ENCODE data around the gene KIAA1217. TPM values are rescaled to one million over a fixed set of nuclear protein-coding genes. Genes with fewer than 3 reads are reported as not detected.

Gene KIAA1217
- total RNA-seq, 1 experiment from 2014 or later = 23.4 TPM

DNA sequence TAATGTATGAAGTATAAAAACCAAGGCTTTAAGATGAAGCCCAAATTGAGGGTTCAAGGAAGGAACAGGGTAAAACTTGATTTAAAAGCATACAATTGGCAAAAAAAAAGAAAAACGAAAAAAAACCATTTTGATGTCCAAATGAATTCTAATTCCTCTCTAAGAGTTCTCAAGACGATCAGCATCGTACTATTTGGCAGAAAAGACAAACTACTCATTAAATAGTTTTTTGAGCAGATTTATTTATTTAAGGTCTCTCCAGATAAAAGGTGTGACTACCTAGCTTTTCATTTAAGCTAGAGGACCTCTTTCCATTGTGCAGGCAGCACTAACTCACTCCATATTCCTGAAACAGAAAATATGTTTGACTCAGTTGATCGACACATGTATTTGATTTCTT, 245.0 kb downstream of the KIAA1217 start (continued):
- TF ChIP-seq, protein P1, sequence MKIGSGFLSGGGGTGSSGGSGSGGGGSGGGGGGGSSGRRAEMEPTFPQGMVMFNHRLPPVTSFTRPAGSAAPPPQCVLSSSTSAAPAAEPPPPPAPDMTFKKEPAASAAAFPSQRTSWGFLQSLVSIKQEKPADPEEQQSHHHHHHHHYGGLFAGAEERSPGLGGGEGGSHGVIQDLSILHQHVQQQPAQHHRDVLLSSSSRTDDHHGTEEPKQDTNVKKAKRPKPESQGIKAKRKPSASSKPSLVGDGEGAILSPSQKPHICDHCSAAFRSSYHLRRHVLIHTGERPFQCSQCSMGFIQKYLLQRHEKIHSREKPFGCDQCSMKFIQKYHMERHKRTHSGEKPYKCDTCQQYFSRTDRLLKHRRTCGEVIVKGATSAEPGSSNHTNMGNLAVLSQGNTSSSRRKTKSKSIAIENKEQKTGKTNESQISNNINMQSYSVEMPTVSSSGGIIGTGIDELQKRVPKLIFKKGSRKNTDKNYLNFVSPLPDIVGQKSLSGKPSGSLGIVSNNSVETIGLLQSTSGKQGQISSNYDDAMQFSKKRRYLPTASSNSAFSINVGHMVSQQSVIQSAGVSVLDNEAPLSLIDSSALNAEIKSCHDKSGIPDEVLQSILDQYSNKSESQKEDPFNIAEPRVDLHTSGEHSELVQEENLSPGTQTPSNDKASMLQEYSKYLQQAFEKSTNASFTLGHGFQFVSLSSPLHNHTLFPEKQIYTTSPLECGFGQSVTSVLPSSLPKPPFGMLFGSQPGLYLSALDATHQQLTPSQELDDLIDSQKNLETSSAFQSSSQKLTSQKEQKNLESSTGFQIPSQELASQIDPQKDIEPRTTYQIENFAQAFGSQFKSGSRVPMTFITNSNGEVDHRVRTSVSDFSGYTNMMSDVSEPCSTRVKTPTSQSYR (CRISPR knock-in tag; IDR thresholded peaks at IDR 0.05) = no peak
- TF ChIP-seq, protein P2, sequence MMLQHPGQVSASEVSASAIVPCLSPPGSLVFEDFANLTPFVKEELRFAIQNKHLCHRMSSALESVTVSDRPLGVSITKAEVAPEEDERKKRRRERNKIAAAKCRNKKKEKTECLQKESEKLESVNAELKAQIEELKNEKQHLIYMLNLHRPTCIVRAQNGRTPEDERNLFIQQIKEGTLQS (CRISPR knock-in tag; conservative IDR thresholded peaks at IDR 0.05) = no peak
- TF ChIP-seq, protein P3, sequence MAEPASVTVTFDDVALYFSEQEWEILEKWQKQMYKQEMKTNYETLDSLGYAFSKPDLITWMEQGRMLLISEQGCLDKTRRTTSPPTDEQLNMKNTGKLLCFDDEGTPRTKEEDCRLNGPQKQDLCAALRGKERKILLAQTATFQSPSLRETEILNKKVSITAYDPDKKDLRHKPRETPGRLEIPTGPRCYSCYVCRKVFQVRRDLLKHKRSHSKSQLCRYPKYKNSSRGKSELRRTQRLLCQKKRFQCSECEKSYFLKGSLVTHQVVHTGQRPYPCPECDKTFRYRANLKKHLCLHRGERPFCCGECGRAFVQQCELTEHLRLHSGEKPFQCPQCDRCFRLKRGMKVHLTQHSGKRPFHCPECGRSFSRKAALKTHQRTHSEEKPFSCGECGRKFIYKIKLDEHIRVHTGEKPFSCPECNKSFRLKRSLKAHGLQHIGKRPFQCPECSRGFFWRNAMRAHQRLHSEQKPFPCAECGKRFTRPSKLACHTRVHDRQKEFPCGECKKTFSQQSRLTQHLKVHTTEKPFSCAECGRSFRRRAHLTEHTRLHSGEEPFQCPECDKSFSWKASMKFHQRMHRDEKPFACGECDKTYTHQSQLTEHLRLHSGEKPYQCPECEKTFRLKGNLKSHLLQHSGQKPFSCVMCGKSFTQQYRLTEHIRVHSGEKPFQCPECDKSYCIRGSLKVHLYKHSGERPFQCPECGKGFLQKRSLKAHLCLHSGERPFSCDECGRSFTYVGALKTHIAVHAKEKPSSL (CRISPR knock-in tag; conservative IDR thresholded peaks at IDR 0.05) = no peak

DNA sequence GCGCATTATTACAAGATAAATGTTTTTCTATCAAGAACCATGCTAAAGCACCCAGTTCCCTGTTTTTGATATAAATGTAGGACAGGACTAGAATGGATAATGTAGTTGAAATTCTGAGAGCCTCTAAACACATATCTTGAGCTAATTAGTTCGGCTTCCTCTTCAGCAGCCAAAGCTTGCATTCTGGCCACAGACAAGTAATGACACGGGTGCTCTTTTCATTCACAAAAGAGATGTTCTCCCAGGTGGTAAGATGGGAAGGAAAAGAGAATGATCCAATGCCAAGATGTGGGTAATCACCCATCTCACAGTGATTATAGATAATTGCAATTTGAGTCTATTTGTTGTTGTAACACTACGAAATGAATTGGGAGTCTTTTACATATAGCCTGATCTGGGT, 246.5 kb downstream of the KIAA1217 start:
- DNase-seq (ENCODE audit: low spot score) = no peak
- Mint-ChIP-seq H3K27ac (no peak overlapping the region), H3K4me3 (no peak overlapping the region), H3K4me1 (peaks cover 60% of the 10 kb centered on the region), H3K9me3 (no peaks in the 10 kb centered on the region), H3K27me3 (ENCODE audit: low read depth) (no peaks in the 10 kb centered on the region), H3K36me3 (no peaks in the 10 kb centered on the region)
- TF ChIP-seq, protein P1 (CRISPR knock-in tag; IDR thresholded peaks at IDR 0.05) = no peak
- TF ChIP-seq NFATC4 (CRISPR knock-in tag; IDR thresholded peaks at IDR 0.05) (no peak), ELF4 (CRISPR knock-in tag; IDR thresholded peaks at IDR 0.05; ENCODE audit: low read depth) (no peak), NR2C2 (CRISPR knock-in tag; IDR thresholded peaks at IDR 0.05) (no peak), ZNF396 (CRISPR knock-in tag; IDR thresholded peaks at IDR 0.05; ENCODE audit: borderline replicate concordance) (no peak), RORB (CRISPR knock-in tag; IDR thresholded peaks at IDR 0.05) (no peak), PRRX2 (CRISPR knock-in tag; IDR thresholded peaks at IDR 0.05) (no peak), IRF2 (CRISPR knock-in tag; IDR thresholded peaks at IDR 0.05; ENCODE audit: borderline replicate concordance, low read depth) (no peak), ZNF121 (CRISPR knock-in tag; IDR thresholded peaks at IDR 0.05) (no peak), GRHL2 (CRISPR knock-in tag; IDR thresholded peaks at IDR 0.05; ENCODE audit: insufficient replicate concordance, severe bottlenecking) (no peak), NR3C1 (CRISPR knock-in tag; conservative IDR thresholded peaks at IDR 0.05; ENCODE audit: low read depth) (no peak), NFYB (CRISPR knock-in tag; conservative IDR thresholded peaks at IDR 0.05; ENCODE audit: low read depth) (no peak), TP53 (CRISPR knock-in tag; IDR thresholded peaks at IDR 0.05) (no peak)
- TF ChIP-seq, protein P4, sequence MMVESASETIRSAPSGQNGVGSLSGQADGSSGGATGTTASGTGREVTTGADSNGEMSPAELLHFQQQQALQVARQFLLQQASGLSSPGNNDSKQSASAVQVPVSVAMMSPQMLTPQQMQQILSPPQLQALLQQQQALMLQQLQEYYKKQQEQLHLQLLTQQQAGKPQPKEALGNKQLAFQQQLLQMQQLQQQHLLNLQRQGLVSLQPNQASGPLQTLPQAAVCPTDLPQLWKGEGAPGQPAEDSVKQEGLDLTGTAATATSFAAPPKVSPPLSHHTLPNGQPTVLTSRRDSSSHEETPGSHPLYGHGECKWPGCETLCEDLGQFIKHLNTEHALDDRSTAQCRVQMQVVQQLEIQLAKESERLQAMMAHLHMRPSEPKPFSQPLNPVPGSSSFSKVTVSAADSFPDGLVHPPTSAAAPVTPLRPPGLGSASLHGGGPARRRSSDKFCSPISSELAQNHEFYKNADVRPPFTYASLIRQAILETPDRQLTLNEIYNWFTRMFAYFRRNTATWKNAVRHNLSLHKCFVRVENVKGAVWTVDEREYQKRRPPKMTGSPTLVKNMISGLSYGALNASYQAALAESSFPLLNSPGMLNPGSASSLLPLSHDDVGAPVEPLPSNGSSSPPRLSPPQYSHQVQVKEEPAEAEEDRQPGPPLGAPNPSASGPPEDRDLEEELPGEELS (CRISPR knock-in tag; IDR thresholded peaks at IDR 0.05) = no peak
- no peak for ATAC-seq
- POLR2A ChIA-PET = no interaction called here
- CTCF ChIA-PET = interaction anchor here (0.9 kb wide), 1 partner anchor 49 kb away, joined by 3 read pairs; no protein-coding TSS in a partner anchor
